ENCODE results near the gene LGR6. TPM values are rescaled to one million over a fixed set of nuclear protein-coding genes. Genes with fewer than 3 reads are reported as not detected.
"Not testable (repeated sequence)": the region's sequence is repeated elsewhere in the genome, so short reads cannot be mapped to it uniquely, and the experiment has no call there.

LGR6 gene
- total RNA-seq, 6 experiments from 2014 or later = 0.17 to 2.0 (median 1.0) TPM

DNA sequence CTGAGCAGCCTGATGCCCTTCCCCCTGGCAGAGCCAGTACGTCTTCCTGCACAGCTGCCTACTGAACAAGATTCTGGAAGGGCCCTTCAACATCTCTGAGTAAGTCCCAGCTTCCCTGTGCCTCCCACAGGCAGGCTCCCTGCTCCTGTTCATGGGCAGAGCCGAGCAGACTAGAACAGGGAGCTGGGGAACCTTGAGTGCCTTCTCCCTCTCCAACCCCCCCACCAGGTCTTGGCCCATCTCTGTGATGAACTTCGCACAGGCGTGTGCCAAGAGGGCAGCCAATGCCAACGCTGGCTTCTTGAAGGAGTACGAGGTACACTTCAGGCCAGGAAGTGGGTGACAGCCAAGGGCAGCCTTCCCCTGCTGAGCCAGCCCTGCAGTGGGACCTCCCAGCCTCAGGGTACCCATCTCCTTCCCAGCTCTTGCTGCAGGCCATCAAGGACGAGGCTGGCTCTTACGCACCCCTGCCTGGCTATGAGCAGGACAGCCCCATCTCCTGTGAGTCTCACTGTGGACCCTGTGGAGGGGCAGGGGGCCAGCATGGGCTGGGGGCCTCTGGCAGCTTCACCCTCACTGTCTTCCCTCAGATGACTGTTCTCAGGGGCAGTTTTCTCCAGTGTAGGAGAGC is 6.4 kb upstream of the LGR6 start:
- peaks cover 0 to 3% (median 0%) of the 10 kb centered on the region in 4 donors for H3K4me1 ChIP-seq
- no peak overlapping the region for H3K27ac ChIP-seq
- H3K36me3 ChIP-seq = no peaks in the 10 kb centered on the region
- no peaks in the 10 kb centered on the region for H3K9me3 ChIP-seq
- intact Hi-C loops (cut with DNase I) = loop anchor here (5.0 to 10.0 kb wide), 3 partner anchors 125 to 528 kb away; partner anchors contain the start of gene SYT2 (in 1 of the 2)
- ATAC-seq (no peak), DNase-seq (no peak)
- H3K27me3 ChIP-seq = no peaks in the 10 kb centered on the region
- H3K4me3 ChIP-seq = no peak overlapping the region
- TF ChIP-seq POLR2A (IDR thresholded peaks at IDR 0.05) = no peak
- TF ChIP-seq, protein P1, sequence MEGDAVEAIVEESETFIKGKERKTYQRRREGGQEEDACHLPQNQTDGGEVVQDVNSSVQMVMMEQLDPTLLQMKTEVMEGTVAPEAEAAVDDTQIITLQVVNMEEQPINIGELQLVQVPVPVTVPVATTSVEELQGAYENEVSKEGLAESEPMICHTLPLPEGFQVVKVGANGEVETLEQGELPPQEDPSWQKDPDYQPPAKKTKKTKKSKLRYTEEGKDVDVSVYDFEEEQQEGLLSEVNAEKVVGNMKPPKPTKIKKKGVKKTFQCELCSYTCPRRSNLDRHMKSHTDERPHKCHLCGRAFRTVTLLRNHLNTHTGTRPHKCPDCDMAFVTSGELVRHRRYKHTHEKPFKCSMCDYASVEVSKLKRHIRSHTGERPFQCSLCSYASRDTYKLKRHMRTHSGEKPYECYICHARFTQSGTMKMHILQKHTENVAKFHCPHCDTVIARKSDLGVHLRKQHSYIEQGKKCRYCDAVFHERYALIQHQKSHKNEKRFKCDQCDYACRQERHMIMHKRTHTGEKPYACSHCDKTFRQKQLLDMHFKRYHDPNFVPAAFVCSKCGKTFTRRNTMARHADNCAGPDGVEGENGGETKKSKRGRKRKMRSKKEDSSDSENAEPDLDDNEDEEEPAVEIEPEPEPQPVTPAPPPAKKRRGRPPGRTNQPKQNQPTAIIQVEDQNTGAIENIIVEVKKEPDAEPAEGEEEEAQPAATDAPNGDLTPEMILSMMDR (IDR thresholded peaks at IDR 0.05) = no peak
- WGBS (ENCODE audit: insufficient coverage, low coverage, low lambda C conversion rate, missing lambda C conversion rate) = 48% methylated on average over 2 of the region's 8 CpGs

DNA sequence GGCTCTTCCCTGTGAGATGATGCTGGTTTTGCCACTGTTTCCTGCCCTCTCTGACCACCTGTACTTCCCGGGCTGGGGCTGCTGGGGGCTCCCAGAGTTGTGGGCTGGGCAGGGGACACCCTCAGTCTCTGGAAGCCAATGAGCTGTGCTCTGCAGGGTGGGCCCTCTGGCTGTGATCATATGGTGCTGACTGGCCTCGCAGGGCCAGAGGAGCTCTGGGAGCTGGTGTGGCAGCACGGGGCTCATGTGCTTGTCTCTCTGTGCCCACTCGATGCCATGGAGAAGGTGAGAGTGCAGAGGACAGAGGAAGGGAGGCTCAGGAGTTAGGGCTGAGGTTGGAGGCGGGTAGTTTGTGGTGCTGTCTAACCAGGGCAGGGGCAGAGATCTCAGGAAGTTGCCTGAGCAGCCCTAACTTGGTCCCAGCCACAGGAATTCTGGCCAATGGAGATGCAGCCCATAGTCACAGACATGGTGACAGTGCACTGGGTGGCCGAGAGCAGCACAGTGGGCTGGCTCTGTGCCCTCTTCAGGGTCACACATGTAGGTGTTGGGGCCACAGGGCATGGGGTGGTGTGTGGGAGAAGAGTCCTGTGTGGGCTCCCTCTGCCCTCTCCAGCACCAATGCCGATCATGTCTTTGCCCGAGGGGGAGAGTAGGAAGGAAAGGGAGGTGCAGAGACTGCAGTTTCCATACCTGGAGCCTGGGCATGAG is 5.7 kb upstream of the LGR6 start:
- 52% methylated on average over 5 of the region's 8 CpGs for WGBS (ENCODE audit: insufficient coverage, low coverage, low lambda C conversion rate, missing lambda C conversion rate)
- DNase-seq = no peak
- H3K27ac ChIP-seq = no peak overlapping the region
- peaks cover 0 to 7% (median 2%) of the 10 kb centered on the region in 4 donors for H3K4me1 ChIP-seq
- ATAC-seq = no peak
- no peak overlapping the region for H3K4me3 ChIP-seq
- intact Hi-C loops (cut with DNase I) = loop anchor here (5.0 to 10.0 kb wide), 3 partner anchors 124 to 527 kb away; partner anchors contain the start of gene SYT2 (in 1 of the 2)
- H3K36me3 ChIP-seq = no peaks in the 10 kb centered on the region
- no peaks in the 10 kb centered on the region for H3K9me3 ChIP-seq
- TF ChIP-seq, protein P1 (IDR thresholded peaks at IDR 0.05) = no peak
- no peak for TF ChIP-seq POLR2A (IDR thresholded peaks at IDR 0.05)
- H3K27me3 ChIP-seq = no peaks in the 10 kb centered on the region

DNA sequence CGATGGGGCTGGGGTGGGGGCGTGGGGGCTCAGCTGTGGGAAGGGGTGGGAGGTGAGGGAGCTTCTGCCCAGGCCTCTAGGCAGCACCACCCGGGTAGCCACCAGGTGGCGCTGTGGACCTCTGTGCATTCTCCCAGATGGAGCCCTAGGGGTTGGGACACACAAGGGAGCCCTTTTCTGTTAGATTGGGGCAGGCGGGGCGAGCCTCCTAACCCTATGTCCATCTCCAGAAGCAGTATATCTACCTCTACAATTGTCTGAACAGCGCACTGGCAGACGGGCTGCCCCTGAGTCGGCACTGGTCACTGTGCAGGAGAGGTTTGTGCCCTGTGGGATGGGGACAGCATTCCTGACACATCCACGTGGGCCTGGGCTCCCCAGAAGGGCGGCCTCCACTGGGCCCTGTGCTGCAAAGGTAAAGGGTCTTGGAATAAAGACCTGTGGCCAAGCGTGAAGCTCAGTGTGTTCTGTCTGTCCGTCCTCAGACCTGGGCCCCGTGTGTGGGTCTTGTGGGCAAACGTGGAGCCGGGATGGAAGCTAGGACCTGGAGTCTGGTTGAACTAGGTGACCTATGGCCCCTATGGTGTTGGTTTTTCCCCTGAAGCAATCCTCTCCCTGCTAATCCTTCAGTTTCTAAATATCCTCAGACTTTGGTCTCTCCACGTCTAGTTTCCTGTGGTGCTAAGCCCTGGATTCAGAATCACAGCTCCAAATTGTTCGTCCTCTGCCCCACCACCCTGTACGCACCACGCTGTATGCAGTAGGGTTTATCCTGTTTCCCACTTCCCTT is 4.4 kb upstream of the LGR6 start:
- H3K4me3 ChIP-seq = no peak overlapping the region
- peak; percentile 75 to 78 (median 75) for DNase-seq
- H3K27ac ChIP-seq = no peak overlapping the region
- intact Hi-C loops (cut with DNase I) = loop anchor here (5.0 to 10.0 kb wide), 3 partner anchors 123 to 526 kb away; partner anchors contain the start of gene SYT2 (in 1 of the 2)
- 29% methylated on average over 8 of the region's 20 CpGs for WGBS (ENCODE audit: insufficient coverage, low coverage, low lambda C conversion rate, missing lambda C conversion rate)
- ATAC-seq = peak; percentile 59 to 68 (median 65)
- H3K9me3 ChIP-seq = no peaks in the 10 kb centered on the region
- peaks cover 0 to 6% of the 10 kb centered on the region in 2 donors for H3K27me3 ChIP-seq
- peaks cover 0 to 11% (median 3%) of the 10 kb centered on the region in 4 donors for H3K4me1 ChIP-seq
- no peak for TF ChIP-seq POLR2A (IDR thresholded peaks at IDR 0.05)
- TF ChIP-seq, protein P1 (IDR thresholded peaks at IDR 0.05) = peak; percentile 47 to 88 (median 83)
- H3K36me3 ChIP-seq = no peaks in the 10 kb centered on the region

DNA sequence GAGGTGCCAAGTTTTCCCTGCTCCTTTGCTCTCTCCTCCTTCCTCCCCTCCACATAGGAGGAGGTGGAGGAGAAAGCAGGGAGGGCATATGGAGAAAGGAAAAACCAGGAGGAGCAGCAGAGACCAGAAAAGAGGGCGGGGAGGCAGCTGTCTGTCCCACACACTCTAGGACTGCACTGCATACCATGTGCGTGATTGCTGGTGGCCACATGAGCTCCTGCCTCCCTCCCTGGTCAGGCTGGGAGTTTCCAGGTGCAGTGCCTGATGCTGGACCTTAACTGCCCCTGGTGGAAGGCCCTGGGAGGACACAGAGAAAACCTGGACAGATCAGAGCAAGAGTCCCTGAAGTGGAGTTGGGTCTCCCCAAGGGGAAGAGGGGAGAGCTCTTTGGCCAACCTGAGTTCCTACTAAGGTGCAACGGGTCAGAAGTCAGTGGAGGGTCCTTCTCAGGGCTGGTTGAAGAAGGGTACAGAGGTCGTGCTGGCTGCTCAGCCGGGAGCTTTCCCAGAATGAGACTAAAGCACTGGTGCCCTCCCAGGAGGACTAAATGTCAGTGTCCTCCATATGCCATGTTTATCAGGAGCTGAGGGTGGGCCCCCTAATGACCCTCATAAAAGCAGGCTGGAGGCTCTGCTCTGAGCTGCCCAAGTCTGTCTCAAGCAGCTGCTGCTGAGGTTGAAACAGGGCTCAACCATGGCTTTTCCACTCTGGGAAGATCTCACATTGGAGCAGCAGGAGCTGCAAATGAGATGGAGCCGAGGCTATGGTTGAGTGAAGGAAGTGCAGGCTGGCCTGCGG is 3.5 kb upstream of the LGR6 start:
- peak; percentile 8 to 69 (median 30) for ATAC-seq
- no peak overlapping the region for H3K27ac ChIP-seq
- intact Hi-C loops (cut with DNase I) = loop anchor here (5.0 to 10.0 kb wide), 3 partner anchors 122 to 525 kb away; partner anchors contain the start of gene SYT2 (in 1 of the 2)
- DNase-seq = no peak
- 80% methylated on average over 1 of the region's 7 CpGs for WGBS (ENCODE audit: insufficient coverage, low coverage, low lambda C conversion rate, missing lambda C conversion rate)
- H3K9me3 ChIP-seq = no peaks in the 10 kb centered on the region
- no peak overlapping the region for H3K4me3 ChIP-seq
- H3K27me3 ChIP-seq = peaks cover 0 to 6% of the 10 kb centered on the region in 2 donors
- TF ChIP-seq, protein P1 (IDR thresholded peaks at IDR 0.05) = peak in 1 of 4 donors; percentile 16
- TF ChIP-seq POLR2A (IDR thresholded peaks at IDR 0.05) = no peak
- H3K4me1 ChIP-seq = peaks cover 0 to 11% (median 3%) of the 10 kb centered on the region in 4 donors
- no peaks in the 10 kb centered on the region for H3K36me3 ChIP-seq

DNA sequence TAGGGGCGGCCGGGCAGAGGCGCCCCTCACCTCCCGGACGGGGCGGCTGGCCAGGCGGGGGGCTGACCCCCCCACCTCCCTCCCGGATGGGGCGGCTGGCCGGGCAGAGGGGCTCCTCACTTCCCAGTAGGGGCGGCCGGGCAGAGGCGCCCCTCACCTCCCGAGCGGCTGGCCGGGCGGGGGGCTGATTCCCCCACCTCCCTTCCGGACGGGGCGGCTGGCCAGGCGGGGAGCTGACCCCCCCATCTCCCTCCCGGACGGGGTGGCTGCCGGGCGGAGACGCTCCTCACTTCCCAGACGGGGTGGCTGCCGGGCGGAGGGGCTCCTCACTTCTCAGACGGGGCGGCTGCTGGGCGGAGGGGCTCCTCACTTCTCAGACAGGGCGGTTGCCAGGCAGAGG is 2.2 kb upstream of the LGR6 start:
- 100% methylated on average over 2 of the region's 33 CpGs for WGBS (ENCODE audit: insufficient coverage, low coverage, low lambda C conversion rate, missing lambda C conversion rate)
- H3K4me3 ChIP-seq; DNase-seq; H3K36me3 ChIP-seq; H3K27me3 ChIP-seq; H3K9me3 ChIP-seq; H3K27ac ChIP-seq; intact Hi-C loops (cut with DNase I); ATAC-seq: not testable (repeated sequence)
- H3K4me1 ChIP-seq = peaks cover 0 to 11% (median 3%) of the 10 kb centered on the region in 4 donors

All from right lobe of liver (tissue), 6 donors.